C4-2B (cell line): ENCODE data around the gene DBNL.

Source experiments
- H3K27ac ChIP-seq: fragments of 450-650 bp; 2 replicates; pipeline ENCODE4 v1.5.1; 2017
- CTCF ChIP-seq: fragments of 450-650 bp; conservative IDR thresholded peaks from 2 replicates; pipeline ENCODE4 v1.5.1; 2017; ENCODE audit warnings: mild to moderate bottlenecking
- ZFX ChIP-seq: fragments of 450-650 bp; IDR thresholded peaks from 2 replicates; pipeline ENCODE4 v1.6.1; 2017

DBNL gene

GRCh38 chr7:44079331-44080021 lies 35.0 kb downstream of the DBNL start:
- TF ChIP-seq CTCF (no peak), ZFX (no peak)
- no peak overlapping the region for H3K27ac ChIP-seq

GRCh38 chr7:44080118-44080517 lies 35.6 kb downstream of the DBNL start:
- no peak overlapping the region for H3K27ac ChIP-seq

GRCh38 chr7:44080686-44081265 lies 36.3 kb downstream of the DBNL start:
- TF ChIP-seq ZFX (no peak), CTCF (no peak)
- no peak overlapping the region; the same call in 1 of the 2 replicates for H3K27ac ChIP-seq

More at GRCh38 chr7:44080118-44080517, 35.6 kb downstream of the DBNL start:
- no peak for TF ChIP-seq CTCF
- TF ChIP-seq ZFX = no peak

GRCh38 chr7:44081266-44081748 lies 36.8 kb downstream of the DBNL start:
- TF ChIP-seq CTCF = no peak
- TF ChIP-seq ZFX = no peak
- H3K27ac ChIP-seq = peak overlapping the region; percentile 92

GRCh38 chr7:44082541-44083207 lies 38.2 kb downstream of the DBNL start:
- H3K27ac ChIP-seq = peak overlapping the region; percentile 92
- TF ChIP-seq ZFX (no peak), CTCF (peak; percentile 35; the same call in 1 of the 2 replicates)

- no peak for TF ChIP-seq CTCF
- TF ChIP-seq ZFX = no peak
- H3K27ac ChIP-seq = no peak overlapping the region
Observed at GRCh38 chr7:44083796-44084195, 39.3 kb downstream of the DBNL start.

GRCh38 chr7:44084701-44085100 lies 40.2 kb downstream of the DBNL start:
- H3K27ac ChIP-seq = no peak overlapping the region
- no peak for TF ChIP-seq CTCF
- no peak for TF ChIP-seq ZFX
